GM12892 (cell line): ENCODE results near the gene AMH.

Source experiments
- POLR2A ChIP-seq: IDR thresholded peaks from 2 replicates; pipeline ENCODE4 v1.6.1; 2011; ENCODE audit warnings: low read depth, low read length, control low read depth
- POLR2AphosphoS5 ChIP-seq: IDR thresholded peaks from 2 replicates; pipeline ENCODE4 v1.6.1; 2011; ENCODE audit warnings: low read depth, low read length, control low read depth
- TAF1 ChIP-seq: IDR thresholded peaks from 2 replicates; pipeline ENCODE4 v1.6.1; 2011; ENCODE audit warnings: low read depth, mild to moderate bottlenecking, control low read depth, low read length, borderline replicate concordance

DNA sequence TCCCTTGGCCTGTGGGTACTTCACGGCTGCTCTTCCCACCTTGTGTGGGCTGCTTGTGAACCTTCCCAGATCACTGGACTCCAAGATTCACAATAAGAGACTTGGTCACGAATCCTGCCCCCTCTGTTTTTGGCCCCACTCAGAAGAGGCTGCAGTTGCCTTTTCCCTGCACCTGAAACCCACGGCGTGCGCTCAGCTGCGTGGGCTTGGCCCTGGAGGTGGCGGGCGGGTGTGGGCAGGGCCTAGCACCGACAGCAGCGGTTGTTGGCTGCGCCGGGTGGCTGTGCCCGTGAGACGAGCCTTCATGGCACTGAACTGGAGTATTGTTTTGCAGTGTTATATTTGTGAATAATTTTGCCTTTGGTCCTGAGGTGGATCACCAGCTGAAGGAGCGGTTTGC is 46.8 kb upstream of the AMH start:
- TF ChIP-seq POLR2AphosphoS5 = no peak
- no peak for TF ChIP-seq POLR2A
- TF ChIP-seq TAF1 = no peak
